ENCODE results near the gene SIRT5. TPM values are rescaled to one million over a fixed set of nuclear protein-coding genes. Genes with fewer than 3 reads are reported as not detected.

SIRT5 gene
- total RNA-seq, 1 donor from 2014 or later = 15.9 TPM

DNA sequence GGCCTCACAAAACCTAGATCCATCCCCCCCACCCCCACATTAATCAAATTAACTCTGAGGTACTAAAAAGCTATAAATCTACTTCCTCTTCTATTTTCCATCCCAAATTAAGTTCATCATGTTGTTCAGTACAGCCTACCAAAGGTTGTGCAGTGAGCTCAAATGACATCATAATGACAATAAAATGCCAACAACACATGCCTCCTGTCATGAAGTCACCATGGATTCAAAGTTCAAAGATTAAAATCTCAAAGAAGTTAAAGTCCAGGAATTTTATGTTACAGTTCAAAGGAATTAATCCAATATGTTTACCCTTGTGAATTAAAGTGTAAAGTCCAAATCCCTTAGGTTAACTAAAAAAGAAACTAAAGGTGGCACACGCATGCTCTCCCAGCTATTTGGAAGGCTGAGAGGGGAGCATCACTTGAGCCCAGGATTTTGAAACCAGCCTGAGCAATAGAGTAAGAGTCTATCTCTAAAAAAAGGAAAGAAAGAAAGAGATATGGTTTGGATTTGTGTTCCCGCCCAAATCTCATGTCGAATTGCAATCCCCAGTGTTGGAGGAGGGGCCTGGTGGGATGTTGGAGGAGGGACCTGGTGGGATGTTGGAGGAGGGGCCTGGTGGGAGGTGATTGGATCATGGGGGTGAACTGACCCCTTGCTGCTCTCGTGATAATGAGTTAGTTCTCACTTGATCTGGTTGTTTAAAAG, 25.7 kb upstream of the SIRT5 start:
- ATAC-seq (no peak), DNase-seq (ENCODE audit: low spot score) (no peak)
- intact Hi-C loops (cut with DNase I) = no loop called here

DNA sequence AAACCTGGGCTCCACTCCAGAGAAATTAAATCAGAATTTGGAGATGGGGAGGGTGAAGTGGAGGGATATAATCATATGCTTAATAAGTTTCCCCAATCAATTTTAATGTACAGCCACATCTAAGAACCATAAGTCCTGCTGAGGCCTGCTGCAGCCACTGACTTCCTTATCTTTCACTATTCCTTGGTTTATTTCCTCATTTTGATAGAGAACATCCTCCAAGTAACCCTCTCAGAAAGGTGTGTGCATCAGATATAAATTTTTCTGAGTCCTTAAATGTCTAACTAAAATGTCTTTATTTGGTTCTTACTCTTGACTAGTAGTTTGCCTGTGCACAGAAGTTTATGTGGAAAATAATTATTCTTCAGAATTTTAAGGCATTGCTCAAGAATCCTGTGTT, 23.7 kb upstream of the SIRT5 start:
- ATAC-seq (no peak), DNase-seq (ENCODE audit: low spot score) (no peak)

DNA sequence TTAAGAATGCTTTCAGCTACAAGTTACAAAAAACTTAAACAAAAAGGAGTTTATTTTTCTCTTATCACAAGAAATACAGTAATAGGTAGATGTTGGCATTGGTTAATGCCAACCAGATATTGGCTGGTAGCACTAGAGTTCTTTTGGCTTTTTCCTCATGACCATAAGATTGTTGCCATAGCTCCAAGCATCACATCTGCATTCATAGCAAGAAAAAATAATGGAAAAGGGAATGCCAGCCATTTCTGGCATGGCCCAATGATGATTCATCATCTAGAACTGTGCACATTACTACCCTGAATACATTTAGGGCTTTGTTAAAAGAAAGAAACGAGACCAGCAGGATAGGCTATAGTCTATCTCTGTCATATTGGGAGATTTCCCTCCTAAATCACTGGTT, 20.8 kb upstream of the SIRT5 start:
- DNase-seq (ENCODE audit: low spot score) (no peak), ATAC-seq (no peak)
- intact Hi-C loops (cut with DNase I) = no loop called here

More for the DNA sequence above, 23.7 kb upstream of the SIRT5 start:
- intact Hi-C loops (cut with DNase I) = no loop called here

DNA sequence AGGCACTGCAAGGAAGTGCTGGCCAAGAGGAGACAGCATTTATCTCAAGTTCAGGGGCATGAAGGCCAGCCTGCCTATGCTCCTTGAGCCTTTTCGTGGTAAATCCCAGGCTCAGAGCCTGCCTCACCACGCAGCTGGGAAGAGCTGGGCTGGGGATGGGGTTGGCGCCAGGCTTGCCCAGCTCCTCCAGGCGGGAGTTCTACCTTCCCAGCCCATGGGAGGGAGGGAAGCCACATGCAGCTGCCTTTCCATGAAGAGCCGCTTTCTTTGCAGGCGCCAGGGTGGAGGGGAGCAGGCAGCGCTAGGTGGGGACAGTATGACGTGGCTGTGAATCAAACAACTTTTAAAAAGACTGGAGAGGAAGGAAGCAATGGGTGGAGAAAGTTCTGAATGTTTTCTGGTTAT, 19.5 kb upstream of the SIRT5 start:
- ATAC-seq (peak; percentile 50), DNase-seq (ENCODE audit: low spot score) (no peak)
- intact Hi-C loops (cut with DNase I) = no loop called here

DNA sequence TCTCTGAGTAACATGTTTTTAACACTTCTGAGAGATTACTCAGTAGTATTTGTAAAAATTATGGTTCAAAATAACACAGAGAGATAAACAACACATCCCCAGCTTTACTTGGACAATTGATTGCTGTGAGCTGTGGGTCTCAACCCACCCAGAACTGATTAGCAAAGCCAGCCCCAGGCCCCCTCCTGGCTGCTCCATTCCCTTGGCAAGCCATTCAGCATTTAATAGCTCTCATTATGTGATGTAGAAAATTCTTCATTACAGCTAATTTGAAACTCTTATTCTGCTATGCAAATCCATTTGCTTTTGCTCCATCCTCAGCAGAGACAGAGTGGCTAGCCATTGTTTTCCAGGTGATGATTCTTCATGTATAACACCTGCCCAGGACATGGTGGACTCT, 16.6 kb upstream of the SIRT5 start:
- intact Hi-C loops (cut with DNase I) = no loop called here
- DNase-seq (ENCODE audit: low spot score) = no peak
- no peak for ATAC-seq

DNA sequence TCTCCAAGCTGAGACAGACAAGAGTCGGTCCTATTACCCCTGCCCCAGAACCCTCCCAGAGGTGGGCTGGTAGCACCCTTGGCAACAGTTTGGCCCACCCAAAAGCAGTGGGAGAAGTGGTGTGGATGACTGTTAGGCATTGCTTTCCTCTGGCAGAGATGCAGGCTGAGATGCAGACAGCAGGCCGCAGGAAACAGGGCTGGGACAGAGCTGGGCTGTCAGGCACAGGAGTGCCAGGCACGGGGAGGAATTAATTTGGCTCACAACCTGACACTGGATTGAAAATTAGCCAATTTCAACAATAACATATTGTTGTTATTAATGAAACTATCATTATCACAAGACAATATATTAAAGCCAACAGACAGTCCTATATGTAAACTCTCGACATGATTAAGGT, 15.7 kb upstream of the SIRT5 start:
- intact Hi-C loops (cut with DNase I) = no loop called here
- no peak for ATAC-seq
- no peak for DNase-seq (ENCODE audit: low spot score)

DNA sequence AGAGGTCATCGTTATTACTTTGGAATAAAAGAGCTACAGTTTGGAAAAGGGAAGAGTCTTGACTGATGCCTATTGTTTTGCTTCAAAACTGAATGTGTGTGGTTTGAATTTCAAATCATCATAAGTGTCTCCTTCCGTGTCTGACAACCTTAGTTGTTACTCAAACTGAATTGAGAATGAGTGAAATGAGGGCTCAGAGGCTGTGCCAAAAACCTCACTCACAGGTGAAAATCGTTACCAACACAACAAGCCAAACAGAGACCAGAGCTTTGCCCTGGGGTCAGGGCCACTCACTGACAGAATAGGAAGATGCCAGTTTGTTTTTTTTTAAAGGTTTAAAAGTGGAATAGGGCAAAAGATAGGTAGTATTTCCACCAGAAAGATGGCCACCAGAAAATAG, 15.2 kb upstream of the SIRT5 start:
- DNase-seq (ENCODE audit: low spot score) (no peak), ATAC-seq (no peak)
- intact Hi-C loops (cut with DNase I) = no loop called here

DNA sequence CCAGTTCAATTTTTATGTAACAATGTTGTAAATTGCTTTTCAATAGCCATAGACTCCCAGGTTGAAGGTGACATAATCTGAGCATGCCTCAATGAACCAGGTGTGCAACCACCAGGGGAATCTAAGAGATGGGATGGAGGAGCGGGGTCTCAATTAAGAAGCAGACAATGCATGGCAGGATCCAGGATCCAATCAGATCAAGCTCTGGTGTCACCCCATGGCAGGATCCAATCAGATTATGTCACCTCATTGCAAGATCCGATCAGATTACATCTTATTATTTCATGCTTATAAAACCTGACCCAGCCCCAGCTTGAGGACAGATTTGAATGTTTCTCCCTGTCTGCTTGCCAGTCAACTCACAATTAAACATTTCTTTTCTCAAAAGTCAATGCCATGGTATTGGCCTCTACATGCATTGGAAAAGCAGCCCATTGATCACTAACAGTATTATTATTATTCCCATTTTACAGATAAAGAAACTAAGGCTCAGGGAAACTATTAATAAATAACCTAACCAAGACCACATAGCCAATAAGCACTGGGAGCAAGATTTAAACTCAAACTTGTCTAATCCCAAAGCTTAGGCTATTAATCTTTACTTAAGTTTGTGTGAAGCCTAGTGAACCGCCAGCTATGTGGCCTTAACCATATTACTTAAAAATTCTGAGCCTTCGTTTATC, 14.3 kb upstream of the SIRT5 start:
- no peak for DNase-seq (ENCODE audit: low spot score)
- intact Hi-C loops (cut with DNase I) = no loop called here
- ATAC-seq = no peak

DNA sequence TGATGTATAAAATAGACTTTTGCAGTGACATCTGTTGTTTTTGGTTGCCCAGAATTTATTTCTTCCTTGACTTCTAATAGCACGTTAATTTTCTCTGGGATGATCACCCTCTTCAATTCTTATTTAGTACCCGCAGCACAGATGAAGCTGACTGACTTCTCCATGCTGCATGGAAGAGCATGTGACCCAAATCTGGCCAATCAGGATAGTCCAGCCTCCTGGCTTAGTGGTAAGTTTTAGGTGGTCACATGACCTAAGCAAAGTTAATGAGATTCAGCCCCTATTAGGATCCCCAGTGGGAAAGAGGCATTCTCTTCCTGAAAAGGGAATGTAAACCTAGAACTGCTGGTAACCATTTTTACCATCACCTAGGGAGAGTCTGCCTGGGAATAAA, 13.8 kb upstream of the SIRT5 start:
- intact Hi-C loops (cut with DNase I) = no loop called here
- no peak for ATAC-seq
- DNase-seq (ENCODE audit: low spot score) = no peak

DNA sequence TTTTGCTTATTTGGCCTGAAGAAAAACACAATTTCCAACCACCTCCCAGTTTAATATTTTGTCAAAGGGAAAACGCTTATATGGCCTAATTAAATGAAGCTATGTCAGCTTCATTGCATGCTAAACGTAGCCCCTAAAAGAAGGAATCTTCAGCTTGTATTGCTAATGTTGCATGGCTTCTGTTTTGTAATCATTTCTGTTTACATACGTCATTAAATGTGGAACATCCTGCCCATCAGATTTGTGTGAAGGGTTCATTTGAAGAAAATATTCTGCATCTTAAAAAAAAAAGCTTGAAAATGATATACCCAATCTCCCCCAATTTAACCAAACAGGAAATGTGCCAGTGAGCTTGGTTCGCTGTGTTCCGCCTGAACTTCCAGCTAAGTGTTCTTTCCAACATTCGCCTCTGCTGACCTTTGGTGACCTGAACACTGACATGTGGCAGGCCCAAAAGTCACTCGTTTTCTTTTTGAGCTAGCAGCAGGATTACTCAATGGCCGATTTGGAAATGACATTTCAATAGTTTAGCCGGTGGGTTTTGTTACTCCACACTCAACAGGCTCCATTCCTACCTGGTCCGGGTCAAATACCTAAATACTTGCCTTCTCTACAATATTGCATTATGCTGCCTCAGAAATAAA, 12.7 kb upstream of the SIRT5 start:
- DNase-seq (ENCODE audit: low spot score) (no peak), ATAC-seq (no peak)
- intact Hi-C loops (cut with DNase I) = no loop called here

DNA sequence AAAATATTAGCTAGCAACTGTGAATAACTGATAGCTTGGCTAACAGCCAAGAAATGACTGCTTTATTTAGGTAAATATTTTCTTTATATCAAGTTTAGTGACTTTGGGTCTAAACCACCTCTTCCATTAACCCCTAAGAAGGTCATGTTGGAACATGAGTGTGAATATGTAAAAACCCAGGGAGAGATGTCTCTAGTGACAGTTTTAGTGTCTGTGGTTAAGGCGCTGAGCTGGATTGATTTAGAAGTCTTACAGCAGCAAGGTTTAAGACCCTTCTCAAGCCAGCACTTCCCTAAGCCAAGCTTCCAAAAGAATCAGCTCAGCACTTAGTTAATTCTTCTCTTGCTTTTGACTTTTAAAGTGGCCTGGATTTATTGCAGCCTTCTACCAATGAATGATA, 11.4 kb upstream of the SIRT5 start:
- no peak for ATAC-seq
- intact Hi-C loops (cut with DNase I) = no loop called here

DNA sequence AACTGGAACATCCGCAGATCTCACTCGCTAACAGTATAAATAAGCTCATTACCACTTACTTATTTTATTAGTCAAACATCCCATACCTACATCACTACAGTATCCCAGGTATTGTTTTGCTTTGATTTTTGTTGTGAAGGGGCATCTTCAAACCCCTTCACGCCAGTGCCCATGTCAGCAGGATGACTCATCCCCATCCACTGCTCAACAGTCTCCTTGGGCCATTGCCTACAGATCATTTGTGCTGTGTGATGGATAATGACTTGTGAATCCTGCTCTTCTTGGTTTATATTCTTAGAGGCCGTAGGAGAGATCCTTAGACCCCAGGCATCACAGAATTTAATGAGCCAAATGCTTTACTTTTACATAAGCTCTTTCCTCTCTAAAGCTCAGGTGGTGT, 8.5 kb upstream of the SIRT5 start:
- intact Hi-C loops (cut with DNase I) = no loop called here
- no peak for ATAC-seq
- no peak for DNase-seq (ENCODE audit: low spot score)

More for the DNA sequence above, 11.4 kb upstream of the SIRT5 start:
- no peak for DNase-seq (ENCODE audit: low spot score)

DNA sequence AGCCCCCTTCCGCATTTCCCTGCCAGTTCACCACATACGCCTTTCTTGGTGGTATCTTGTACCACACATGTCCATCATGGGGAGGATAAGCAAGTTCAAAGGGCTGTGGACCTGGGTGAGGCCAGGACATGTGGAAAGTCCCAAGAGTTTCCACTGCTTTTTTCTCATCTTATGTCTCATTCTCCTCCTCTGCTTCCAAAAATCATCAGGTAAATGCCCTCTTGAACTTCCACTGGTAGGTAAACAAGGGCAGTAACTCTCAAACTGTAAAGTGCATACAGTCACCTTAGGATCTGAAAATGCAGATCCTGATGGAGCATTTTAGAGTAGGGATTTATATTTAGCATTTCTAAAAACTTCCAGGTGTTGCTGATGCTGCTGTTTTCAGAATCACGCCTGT, 7.9 kb upstream of the SIRT5 start:
- ATAC-seq (no peak), DNase-seq (ENCODE audit: low spot score) (no peak)
- intact Hi-C loops (cut with DNase I) = no loop called here

DNA sequence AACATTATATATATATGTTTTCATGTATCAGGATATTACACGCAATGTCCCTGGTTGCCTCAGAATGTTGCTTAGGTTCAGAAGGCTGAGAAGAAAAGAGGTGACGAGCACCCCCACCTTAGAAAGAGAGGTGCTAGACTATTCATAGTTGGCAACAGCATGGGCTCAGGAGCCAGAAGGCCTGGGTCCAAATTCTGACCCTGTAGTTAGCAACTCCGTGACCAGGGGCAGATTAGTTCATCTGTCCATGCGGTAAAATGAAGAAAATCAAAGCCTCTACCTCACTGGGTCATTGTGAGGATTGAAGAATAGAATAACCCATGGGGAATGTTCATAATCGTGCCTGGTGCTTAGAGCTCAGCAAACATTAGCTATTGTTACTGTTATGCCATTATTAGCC, 5.4 kb upstream of the SIRT5 start:
- intact Hi-C loops (cut with DNase I) = no loop called here
- ATAC-seq (no peak), DNase-seq (ENCODE audit: low spot score) (no peak)

DNA sequence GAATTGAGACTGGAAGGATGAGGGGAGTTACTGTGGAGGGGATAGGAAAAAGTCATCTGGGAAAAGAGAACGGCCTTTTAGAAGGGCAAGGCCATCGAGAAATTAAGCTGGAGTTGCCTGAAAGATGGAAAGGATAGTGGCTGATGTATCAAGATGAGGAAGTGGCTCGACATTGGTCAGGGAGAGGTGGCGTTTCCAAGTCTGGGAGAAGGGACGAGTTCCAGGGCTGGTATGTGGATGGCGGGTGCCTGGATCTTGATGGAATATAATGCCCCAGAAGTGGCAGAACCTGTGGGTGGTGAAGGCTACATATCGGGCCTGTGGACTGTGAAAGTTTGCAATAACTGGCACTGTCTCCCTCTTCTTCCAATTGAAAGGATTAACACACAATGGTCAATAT, 2.2 kb upstream of the SIRT5 start:
- intact Hi-C loops (cut with DNase I) = no loop called here
- ATAC-seq (no peak), DNase-seq (ENCODE audit: low spot score) (no peak)

DNA sequence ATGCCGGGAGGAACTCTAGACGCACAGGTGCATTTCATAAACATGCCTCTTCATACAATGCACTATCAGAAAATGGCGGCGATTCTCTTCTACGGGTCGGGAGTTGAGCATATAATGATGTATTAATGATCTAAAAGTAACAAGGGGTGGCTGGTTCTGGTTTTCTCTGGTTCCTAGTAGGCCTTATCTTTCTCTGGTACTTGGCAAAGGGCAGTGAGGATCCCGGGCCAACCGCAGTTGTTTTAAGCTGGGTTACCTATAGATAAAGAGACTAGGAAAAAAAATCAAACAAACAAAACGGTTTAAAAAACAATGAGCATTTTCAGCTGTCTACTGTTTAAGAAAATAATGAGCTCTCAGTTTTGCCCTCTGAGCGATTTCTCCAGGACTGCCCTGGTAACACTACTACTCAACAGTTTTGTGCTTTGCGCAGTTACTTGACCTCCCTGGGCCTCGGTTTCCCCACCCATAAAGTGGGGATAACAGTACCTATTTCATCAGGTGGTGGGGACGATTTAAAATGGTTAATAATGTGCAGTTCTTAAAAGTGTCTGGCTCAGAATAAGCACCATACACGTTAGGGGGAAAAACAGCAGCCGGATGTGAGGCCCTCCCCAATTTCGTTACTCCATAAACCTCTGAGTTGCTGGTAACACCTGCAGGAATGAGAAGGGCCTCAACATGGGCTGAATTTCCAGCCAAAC, 1.3 kb upstream of the SIRT5 start:
- ATAC-seq (no peak), DNase-seq (ENCODE audit: low spot score) (no peak)
- intact Hi-C loops (cut with DNase I) = no loop called here

DNA sequence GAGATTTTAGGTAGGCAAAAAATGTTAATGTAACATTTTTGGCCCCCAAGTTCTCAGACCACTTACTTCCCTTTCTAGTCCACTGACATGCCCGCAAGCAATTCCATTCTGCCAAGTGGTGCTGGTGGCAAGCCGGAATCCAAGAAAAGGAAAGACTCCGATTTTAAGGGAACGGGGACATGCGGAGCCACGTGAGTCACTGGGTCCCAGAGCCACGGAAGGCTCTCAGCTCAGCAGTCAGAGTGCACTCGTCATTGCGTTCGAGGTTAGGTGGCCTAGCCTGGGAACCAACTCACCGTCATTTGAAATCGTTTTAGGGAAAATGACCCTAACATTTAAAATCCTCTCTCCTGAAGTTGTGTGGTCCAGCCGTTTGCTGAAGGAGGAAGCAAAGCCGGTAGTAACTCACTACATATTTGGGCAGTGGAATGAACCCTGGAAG, 711 bp upstream of the SIRT5 start:
- ATAC-seq = no peak
- DNase-seq (ENCODE audit: low spot score) = no peak
- intact Hi-C loops (cut with DNase I) = no loop called here

DNA sequence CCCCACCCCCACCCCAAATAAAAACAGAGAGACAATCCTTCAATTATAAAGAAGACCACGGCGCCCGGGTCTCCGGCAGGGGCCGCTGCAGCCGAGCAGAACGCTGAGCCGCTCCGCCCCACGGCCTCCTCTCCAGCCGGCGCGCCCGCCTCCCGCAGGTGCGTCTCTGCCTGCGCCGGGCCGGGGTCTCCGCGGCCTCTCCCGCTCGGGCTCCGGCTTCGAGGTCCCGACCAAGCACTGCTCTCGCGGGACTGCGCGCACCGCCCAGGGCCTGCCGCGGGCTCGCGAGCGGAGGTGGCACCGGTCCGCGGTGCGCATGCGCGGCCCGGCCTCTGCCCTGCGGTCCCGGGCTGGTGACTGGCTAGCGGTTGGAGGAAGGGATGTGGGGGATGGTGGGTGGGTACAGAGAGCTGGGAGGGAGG, 241 bp upstream of the SIRT5 start:
- ATAC-seq (peak; percentile 98), DNase-seq (ENCODE audit: low spot score) (peak; percentile 92)
- intact Hi-C loops (cut with DNase I) = no loop called here

DNA sequence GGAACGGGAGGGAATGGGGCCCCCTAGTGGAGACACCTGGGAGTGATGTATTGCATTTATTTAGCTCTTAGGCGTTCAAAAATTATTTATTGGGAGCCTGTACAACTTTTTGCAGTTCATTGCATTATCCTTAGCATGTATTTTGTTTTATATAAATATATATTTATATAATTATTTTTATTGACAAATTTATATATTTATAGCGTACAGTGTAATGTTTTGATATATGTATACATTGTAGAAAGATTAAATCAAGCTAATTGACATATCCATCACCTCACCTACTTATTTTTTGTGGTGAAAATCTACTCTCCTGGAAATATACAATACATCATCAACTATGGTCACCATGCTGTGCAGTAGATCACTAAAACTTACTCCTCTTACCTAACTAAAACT, 975 bp downstream of the SIRT5 start:
- ATAC-seq = no peak
- intact Hi-C loops (cut with DNase I) = no loop called here
- no peak for DNase-seq (ENCODE audit: low spot score)

DNA sequence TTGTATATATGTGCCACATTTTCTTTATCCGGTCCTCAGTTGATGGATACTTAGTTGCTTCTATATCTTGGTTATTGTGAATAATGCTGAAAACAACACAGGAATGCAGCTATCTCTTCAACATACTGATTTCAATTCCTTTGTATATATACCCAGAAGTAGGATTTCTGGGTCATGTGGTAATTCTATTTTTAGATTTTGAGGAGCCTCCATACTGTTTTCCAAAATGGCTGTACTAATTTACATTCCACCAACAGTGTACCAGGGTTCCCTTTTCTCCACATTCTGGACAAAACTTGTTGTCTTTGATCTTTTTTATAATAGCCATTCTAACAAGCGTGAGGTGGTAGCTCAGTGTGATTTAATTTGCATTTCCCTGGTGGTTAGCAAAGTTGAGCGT, 1.6 kb downstream of the SIRT5 start:
- ATAC-seq (no peak), DNase-seq (ENCODE audit: low spot score) (no peak)
- intact Hi-C loops (cut with DNase I) = no loop called here

Measured in sciatic nerve (tissue), 2 donors.